Chondrocyte (in vitro differentiated cells): Measurements from ENCODE around the gene ACOT6. TPM values are rescaled to one million over a fixed set of nuclear protein-coding genes. Genes with fewer than 3 reads are reported as not detected.
A peak's percentile ranks its signal among the peaks of the same experiment; 100 is the strongest.

ENCODE experiments used
- DNase-seq: peaks from one replicate; pipeline ENCODE4 v3.0.0; 2021; ENCODE audit warnings: mixed read lengths, low spot score
- H3K27ac Mint-ChIP-seq: one replicate; pipeline ENCODE4 v1.8.0; 2021; ENCODE audit warnings: mild to moderate bottlenecking, moderate library complexity, mixed read lengths; ENCODE audit not compliant: unreplicated experiment
- H3K27me3 Mint-ChIP-seq: 2 replicates; pipeline ENCODE4 v1.8.0; 2021; ENCODE audit warnings: low read depth, mixed read lengths
- H3K36me3 Mint-ChIP-seq: 2 replicates; pipeline ENCODE4 v1.8.0; 2021; ENCODE audit warnings: low read depth, mixed read lengths
- H3K4me1 Mint-ChIP-seq: 2 replicates; pipeline ENCODE4 v1.8.0; 2021; ENCODE audit warnings: low read depth, mild to moderate bottlenecking, mixed read lengths
- H3K4me3 Mint-ChIP-seq: one replicate; pipeline ENCODE4 v1.8.0; 2021; ENCODE audit warnings: mild to moderate bottlenecking, moderate library complexity, mixed read lengths; ENCODE audit not compliant: unreplicated experiment
- H3K9me3 Mint-ChIP-seq: 2 replicates; pipeline ENCODE4 v1.8.0; 2021; ENCODE audit warnings: low read depth, mixed read lengths
- total RNA-seq: library from RNA; stranded (reverse); gene quantifications from 3 replicates; pipeline ENCODE4 v1.2.1, GENCODE V29; 2021
- TF ChIP-seq, protein P1 (sequence below): fragments of 200-600 bp; sonication (generic); IDR thresholded peaks from 2 replicates; pipeline ENCODE4 v1.5.0; 2021; ENCODE audit warnings: antibody characterized with exemption, mild to moderate bottlenecking, moderate library complexity

The ACOT6 gene
- total RNA-seq, 1 donor from 2014 or later, result not detected

DNA sequence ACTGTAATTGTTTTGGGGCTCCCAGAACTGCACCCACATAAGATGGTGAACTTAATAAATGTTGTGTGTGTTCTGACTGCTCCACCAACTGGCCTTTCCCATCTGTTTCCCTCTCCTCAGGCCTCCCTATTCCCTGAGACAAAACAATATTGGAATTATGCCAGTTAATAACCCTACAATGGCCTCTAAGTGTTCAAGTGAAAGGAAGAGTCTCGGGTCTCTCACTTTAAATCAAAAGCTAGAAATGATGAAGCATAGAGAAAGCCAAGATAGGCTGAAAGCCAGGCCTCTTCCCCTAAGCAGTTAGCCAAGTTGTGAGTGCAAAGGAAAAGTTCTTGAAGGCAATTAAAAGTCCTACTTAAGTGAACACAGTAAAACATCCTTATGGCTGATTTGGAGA, 13.4 kb downstream of the ACOT6 start:
- Mint-ChIP-seq H3K27me3 (no peaks in the 10 kb centered on the region), H3K27ac (no peak overlapping the region), H3K4me1 (no peaks in the 10 kb centered on the region), H3K4me3 (no peak overlapping the region), H3K9me3 (no peaks in the 10 kb centered on the region), H3K36me3 (no peaks in the 10 kb centered on the region)
- DNase-seq, result no peak
- TF ChIP-seq, protein P1, sequence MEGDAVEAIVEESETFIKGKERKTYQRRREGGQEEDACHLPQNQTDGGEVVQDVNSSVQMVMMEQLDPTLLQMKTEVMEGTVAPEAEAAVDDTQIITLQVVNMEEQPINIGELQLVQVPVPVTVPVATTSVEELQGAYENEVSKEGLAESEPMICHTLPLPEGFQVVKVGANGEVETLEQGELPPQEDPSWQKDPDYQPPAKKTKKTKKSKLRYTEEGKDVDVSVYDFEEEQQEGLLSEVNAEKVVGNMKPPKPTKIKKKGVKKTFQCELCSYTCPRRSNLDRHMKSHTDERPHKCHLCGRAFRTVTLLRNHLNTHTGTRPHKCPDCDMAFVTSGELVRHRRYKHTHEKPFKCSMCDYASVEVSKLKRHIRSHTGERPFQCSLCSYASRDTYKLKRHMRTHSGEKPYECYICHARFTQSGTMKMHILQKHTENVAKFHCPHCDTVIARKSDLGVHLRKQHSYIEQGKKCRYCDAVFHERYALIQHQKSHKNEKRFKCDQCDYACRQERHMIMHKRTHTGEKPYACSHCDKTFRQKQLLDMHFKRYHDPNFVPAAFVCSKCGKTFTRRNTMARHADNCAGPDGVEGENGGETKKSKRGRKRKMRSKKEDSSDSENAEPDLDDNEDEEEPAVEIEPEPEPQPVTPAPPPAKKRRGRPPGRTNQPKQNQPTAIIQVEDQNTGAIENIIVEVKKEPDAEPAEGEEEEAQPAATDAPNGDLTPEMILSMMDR, result no peak

DNA sequence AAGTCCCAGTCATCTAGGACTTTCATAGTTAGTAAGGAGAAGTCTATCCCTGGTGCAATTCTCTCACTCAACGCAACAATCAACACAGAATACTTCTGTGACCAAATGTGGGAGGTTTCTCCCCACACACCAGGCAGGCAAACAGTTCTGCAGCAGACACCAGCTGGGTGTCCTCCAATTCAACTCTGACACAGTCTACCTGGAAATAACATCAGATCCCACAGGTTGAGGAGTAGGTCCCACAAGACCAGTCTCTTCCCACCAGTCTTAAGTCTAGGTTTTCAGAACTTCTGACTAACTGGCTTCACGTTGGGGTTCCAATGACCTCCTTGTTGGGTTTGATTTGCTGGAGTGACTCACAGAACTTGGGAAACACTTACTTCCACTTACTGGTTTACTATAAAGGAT, 14.8 kb downstream of the ACOT6 start:
- Mint-ChIP-seq H3K27ac (no peak overlapping the region), H3K36me3 (no peaks in the 10 kb centered on the region), H3K9me3 (no peaks in the 10 kb centered on the region), H3K27me3 (no peaks in the 10 kb centered on the region), H3K4me3 (no peak overlapping the region), H3K4me1 (no peaks in the 10 kb centered on the region)
- TF ChIP-seq, protein P1, result no peak
- DNase-seq, result no peak

DNA sequence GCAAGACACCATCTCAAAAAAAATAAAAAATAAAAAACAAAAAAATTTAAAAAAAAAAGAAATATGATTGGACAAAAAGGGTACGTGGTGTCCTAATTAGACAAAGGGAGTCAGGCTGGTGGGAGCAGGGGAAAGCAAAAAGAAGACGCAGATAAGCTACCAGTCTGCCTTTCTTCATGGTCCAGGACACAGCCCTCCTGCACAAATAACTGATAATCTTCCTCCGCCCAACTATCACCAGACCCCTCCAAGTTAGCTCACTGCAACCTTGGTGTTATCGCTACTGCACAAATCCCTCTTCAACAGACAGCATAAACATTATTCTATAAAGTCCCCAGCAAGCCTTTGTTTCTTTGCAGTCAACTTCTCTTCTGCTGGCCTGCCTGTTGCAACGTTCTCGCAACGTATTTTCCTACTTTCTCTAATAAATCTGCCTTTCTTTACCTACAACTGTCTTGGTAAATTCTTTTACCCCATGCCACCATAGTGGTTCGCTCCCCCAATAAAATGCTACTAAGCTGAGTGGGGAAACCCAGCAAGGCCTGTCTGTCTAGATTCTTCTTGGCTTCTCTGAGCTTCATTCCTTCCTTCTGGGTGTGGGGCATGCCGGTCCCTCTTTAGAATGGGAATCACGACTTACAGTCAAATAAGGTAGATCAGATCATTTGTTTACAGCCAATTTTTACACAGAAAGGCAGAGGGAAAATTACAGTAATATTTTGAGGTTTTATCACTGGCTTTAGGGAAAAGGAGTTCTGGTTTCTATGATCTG, 17.9 kb downstream of the ACOT6 start:
- no peak for DNase-seq
- no peaks in the 10 kb centered on the region for H3K36me3 Mint-ChIP-seq
- H3K4me1 Mint-ChIP-seq, result peaks cover 6% of the 10 kb centered on the region
- no peak overlapping the region for H3K27ac Mint-ChIP-seq
- TF ChIP-seq, protein P1, result no peak
- no peaks in the 10 kb centered on the region for H3K27me3 Mint-ChIP-seq
- H3K9me3 Mint-ChIP-seq, result no peaks in the 10 kb centered on the region
- H3K4me3 Mint-ChIP-seq, result no peak overlapping the region

DNA sequence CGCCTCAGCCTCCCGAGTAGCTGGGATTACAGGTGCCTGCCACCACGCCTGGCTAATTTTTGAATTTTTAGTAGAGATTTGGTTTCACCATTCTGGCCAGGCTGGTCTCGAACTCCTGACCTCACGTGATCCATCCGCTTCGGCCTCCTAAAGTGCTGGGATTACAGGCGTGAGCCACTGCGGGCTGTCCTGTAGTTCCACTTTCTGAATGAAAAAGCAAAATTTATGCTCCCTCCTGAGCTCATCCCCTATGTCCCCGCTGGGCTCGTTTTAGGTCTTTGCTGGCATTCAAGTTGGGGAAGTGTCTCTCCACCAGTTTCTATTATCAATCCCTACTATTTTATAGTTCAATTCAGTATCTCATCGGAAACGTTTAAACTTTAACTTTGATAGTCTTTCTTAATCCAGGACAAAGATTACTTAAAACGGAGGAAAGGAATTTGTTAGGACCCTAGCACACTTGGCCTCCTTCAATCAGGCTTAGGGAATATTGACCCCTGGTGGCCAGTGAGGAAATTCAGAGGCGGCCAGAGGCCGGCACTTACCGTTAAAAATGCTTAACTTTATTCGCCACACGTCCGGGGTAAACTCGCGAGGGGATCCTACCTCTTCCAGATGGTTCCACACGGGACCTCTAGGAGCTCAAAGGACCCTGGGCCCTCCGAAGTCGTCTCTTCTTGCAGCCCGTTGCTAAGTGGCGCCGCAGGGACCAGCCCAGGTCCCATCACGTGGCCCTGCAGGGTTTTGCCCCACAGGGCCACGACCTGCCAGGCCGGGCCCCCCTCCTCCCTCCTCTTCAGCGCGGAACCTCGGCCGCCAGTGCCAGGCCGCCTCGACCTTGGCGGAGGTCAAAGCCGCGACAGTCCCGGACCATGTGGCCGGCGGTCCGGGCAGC, 21.0 kb downstream of the ACOT6 start:
- H3K27ac Mint-ChIP-seq, result no peak overlapping the region
- H3K4me3 Mint-ChIP-seq, result peak overlapping the region; percentile 66
- TF ChIP-seq, protein P1, result peak; percentile 98
- no peaks in the 10 kb centered on the region for H3K36me3 Mint-ChIP-seq
- H3K4me1 Mint-ChIP-seq, result peaks cover 6% of the 10 kb centered on the region
- DNase-seq, result no peak
- H3K9me3 Mint-ChIP-seq, result no peaks in the 10 kb centered on the region
- H3K27me3 Mint-ChIP-seq, result no peaks in the 10 kb centered on the region
